IMR-90 (cell line): ENCODE results near the gene FOXD4L6. TPM values are rescaled to one million over a fixed set of nuclear protein-coding genes. Genes with fewer than 3 reads are reported as not detected.
"Not testable (repeated sequence)": the region's sequence is repeated elsewhere in the genome, so short reads cannot be mapped to it uniquely, and the experiment has no call there.

Source experiments
- ATAC-seq: fragments of 200-7000 bp; cut with Tn5 transposase; 2 replicates; pipeline ENCODE4 v1.9.1; 2020; ENCODE audit warnings: low read depth, mild to moderate bottlenecking, moderate library complexity
- BruUV-seq: library from RNA; stranded (reverse); fragments of 400-500 nt; replicated peaks from 2 replicates; lab custom pipeline; 2021; lab: Mats Ljungman, UMichigan
- CTCF ChIA-PET: fragments of 300-600 bp; formaldehyde crosslinking; extraction: SDS; loops from one replicate; lab custom pipeline; 2021; ENCODE audit warnings: antibody characterized with exemption; lab: Yijun Ruan, JAX
- POLR2A ChIA-PET: fragments of 300-600 bp; sonication (Branson Sonifier 250); formaldehyde crosslinking; loops from one replicate; lab custom pipeline; 2022; ENCODE audit warnings: antibody characterized with exemption; ENCODE audit not compliant: unreplicated experiment; lab: Charles Lee
- DNase-seq: peaks from one replicate; pipeline ENCODE4 v3.0.0; 2013
- H2AFZ ChIP-seq: replicated peaks from 2 replicates; pipeline ENCODE3; 2013; ENCODE audit warnings: low read length, mild to moderate bottlenecking; ENCODE audit not compliant: poor library complexity
- H2AK5ac ChIP-seq: 2 replicates; pipeline ENCODE4 v1.6.1; 2013; ENCODE audit warnings: low read depth, low read length, inconsistent platforms
- H2AK9ac ChIP-seq: replicated peaks from 2 replicates; pipeline ENCODE3; 2013; ENCODE audit warnings: mild to moderate bottlenecking, low read depth, low read length, moderate library complexity; ENCODE audit not compliant: poor library complexity
- H2BK120ac ChIP-seq: 2 replicates; pipeline ENCODE4 v1.6.1; 2013; ENCODE audit warnings: low read depth, low read length, inconsistent platforms
- H2BK15ac ChIP-seq: 3 replicates; pipeline ENCODE4 v1.6.1; 2013; ENCODE audit warnings: low read depth, low read length, inconsistent platforms
- H2BK20ac ChIP-seq: 2 replicates; pipeline ENCODE4 v1.6.1; 2013; ENCODE audit warnings: low read depth, mild to moderate bottlenecking, inconsistent platforms, low read length, moderate library complexity
- H2BK5ac ChIP-seq: 2 replicates; pipeline ENCODE4 v1.6.1; 2013; ENCODE audit warnings: mild to moderate bottlenecking, low read depth, low read length, inconsistent platforms; ENCODE audit not compliant: poor library complexity, severe bottlenecking
- H3K14ac ChIP-seq: replicated peaks from 2 replicates; pipeline ENCODE4 v1.6.1; 2013; ENCODE audit warnings: low read depth, low read length, inconsistent platforms
- H3K18ac ChIP-seq: 2 replicates; pipeline ENCODE4 v1.6.1; 2013; ENCODE audit warnings: low read depth, low read length, control low read depth
- H3K23ac ChIP-seq: 2 replicates; pipeline ENCODE4 v1.6.1; 2013; ENCODE audit warnings: low read depth, low read length, inconsistent platforms
- H3K27ac ChIP-seq: 2 replicates; pipeline ENCODE4 v1.5.1; 2013; ENCODE audit warnings: mild to moderate bottlenecking, control low read depth, low read length; ENCODE audit not compliant: insufficient read depth
- H3K27me3 ChIP-seq: 2 replicates; pipeline ENCODE4 v1.6.1; 2013; ENCODE audit warnings: low read length; ENCODE audit not compliant: control insufficient read depth, insufficient read depth
- H3K36me3 ChIP-seq: 2 replicates; pipeline ENCODE4 v1.6.1; 2013; ENCODE audit warnings: low read length, mixed read lengths; ENCODE audit not compliant: control insufficient read depth, insufficient read depth
- H3K4ac ChIP-seq: 2 replicates; pipeline ENCODE4 v1.6.1; 2013; ENCODE audit warnings: low read depth, low read length, inconsistent platforms
- H3K4me1 ChIP-seq: 2 replicates; pipeline ENCODE4 v1.6.1; 2013; ENCODE audit warnings: low read length, mixed read lengths; ENCODE audit not compliant: control insufficient read depth, insufficient read depth
- H3K4me2 ChIP-seq: 2 replicates; pipeline ENCODE4 v1.6.1; 2013; ENCODE audit warnings: low read depth, mild to moderate bottlenecking, control low read depth, low read length, moderate library complexity
- H3K4me3 ChIP-seq: 2 replicates; pipeline ENCODE4 v1.5.1; 2013; ENCODE audit warnings: low read depth, mild to moderate bottlenecking, control low read depth, low read length, moderate library complexity; ENCODE audit not compliant: insufficient read depth
- H3K56ac ChIP-seq: 2 replicates; pipeline ENCODE4 v1.6.1; 2013; ENCODE audit warnings: low read length, inconsistent platforms; ENCODE audit not compliant: insufficient read depth; ENCODE audit errors: extremely low read depth
- H3K79me1 ChIP-seq, 2 experiments: 2 replicates each; pipeline ENCODE4 v1.6.1; 2013; ENCODE audit warnings: low read length in 2 of 2, inconsistent platforms in 1 of 2, low read depth in 1 of 2
- H3K9ac ChIP-seq: 2 replicates; pipeline ENCODE4 v1.6.1; 2013; ENCODE audit warnings: low read depth, low read length, control low read depth
- H3K9me1 ChIP-seq: 2 replicates; pipeline ENCODE4 v1.6.1; 2013; ENCODE audit warnings: low read length, inconsistent platforms; ENCODE audit not compliant: insufficient read depth
- H3K9me3 ChIP-seq: 2 replicates; pipeline ENCODE4 v1.6.1; 2013; ENCODE audit warnings: low read length; ENCODE audit not compliant: control insufficient read depth, insufficient read depth
- H4K20me1 ChIP-seq: 2 replicates; pipeline ENCODE4 v1.6.1; 2013; ENCODE audit warnings: low read length, inconsistent platforms; ENCODE audit not compliant: insufficient read depth
- H4K5ac ChIP-seq: 2 replicates; pipeline ENCODE4 v1.6.1; 2013; ENCODE audit warnings: mild to moderate bottlenecking, low read depth, low read length, control low read depth
- H4K8ac ChIP-seq, 2 experiments: 2 replicates each; pipeline ENCODE4 v1.6.1; 2013; ENCODE audit warnings: low read depth in 2 of 2, low read length in 2 of 2, control low read depth in 1 of 2, inconsistent platforms in 1 of 2
- H4K91ac ChIP-seq: 2 replicates; pipeline ENCODE4 v1.6.1; 2013; ENCODE audit warnings: low read depth, low read length, inconsistent platforms; ENCODE audit not compliant: insufficient read depth
- WGBS, 2 experiments: methylation state at CpG; one replicate each; pipeline versions ENCODE4 v1.1.5 to v1.1.7; 2013; ENCODE audit warnings: missing lambda C conversion rate in 2 of 2; ENCODE audit not compliant: insufficient read length in 1 of 2; ENCODE audit errors: extremely low coverage in 2 of 2; 5-methylcytosine and 5-hydroxymethylcytosine counted together
- dilution Hi-C: fragments of 300-500 bp; cut with HindIII; formaldehyde crosslinking; loops from one replicate; pipeline ENCODE4 v1.14.3; 2018; ENCODE audit warnings: low sequenced_read_pairs; ENCODE audit not compliant: unreplicated experiment
- in situ Hi-C: fragments of 300-500 bp; cut with MboI; formaldehyde crosslinking; loops from 3 replicates; pipeline ENCODE4 v1.14.3; 2019; ENCODE audit warnings: low sequenced_read_pairs, inconsistent platforms, mixed read lengths
- intact Hi-C: fragments of 100-400 bp; cut with micrococcal nuclease; formaldehyde crosslinking; loops from 2 replicates; pipeline ENCODE4 v1.10.0; 2022
- polyA plus RNA-seq, 3 experiments: library from polyadenylated mRNA; depleted of rRNA; stranded (reverse); fragments of >200 nt; gene quantifications; 2 replicates each; pipeline ENCODE4 v1.2.3, GENCODE V29; 2012; ENCODE audit warnings: low replicate concordance in 1 of 3
- total RNA-seq: library from RNA; depleted of rRNA; stranded (reverse); fragments of >200 nt; gene quantifications from 2 replicates; pipeline ENCODE4 v1.2.3, GENCODE V29; 2012

Gene FOXD4L6
- total and polyA plus RNA-seq, 2 of the 4 experiments (the other 2 are of a cell fraction), result not detected

- H4K20me1 ChIP-seq, H3K14ac ChIP-seq, H3K4me1 ChIP-seq, H3K56ac ChIP-seq, dilution Hi-C loops, H3K9me1 ChIP-seq, BruUV-seq, ATAC-seq, H3K4me3 ChIP-seq, POLR2A ChIA-PET, H4K91ac ChIP-seq, DNase-seq, in situ Hi-C loops, H4K8ac ChIP-seq, H3K27me3 ChIP-seq, H3K36me3 ChIP-seq, H3K4me2 ChIP-seq, H3K9me3 ChIP-seq, H2BK5ac ChIP-seq, H3K18ac ChIP-seq, H3K79me1 ChIP-seq, H2AK5ac ChIP-seq, H2BK20ac ChIP-seq, H3K9ac ChIP-seq, H3K4ac ChIP-seq, H2AK9ac ChIP-seq, H2BK15ac ChIP-seq, H2BK120ac ChIP-seq, H3K27ac ChIP-seq, intact Hi-C loops, H3K23ac ChIP-seq, H4K5ac ChIP-seq, CTCF ChIA-PET, H2AFZ ChIP-seq: not testable (repeated sequence)
- WGBS, 2 experiments, result no CpG with 5 or more reads among the region's 3 CpGs
These were observed 42.3 kb downstream of the FOXD4L6 start for GRCh38 chr9:41086215-41086614.

- H3K4ac ChIP-seq, H2AK9ac ChIP-seq, H2AFZ ChIP-seq, H3K4me3 ChIP-seq, H4K5ac ChIP-seq, H3K4me2 ChIP-seq, H3K56ac ChIP-seq, ATAC-seq, H2BK5ac ChIP-seq, H3K14ac ChIP-seq, H4K91ac ChIP-seq, CTCF ChIA-PET, H3K4me1 ChIP-seq, H4K8ac ChIP-seq, H3K27ac ChIP-seq, H2BK120ac ChIP-seq, BruUV-seq, H2AK5ac ChIP-seq, H3K79me1 ChIP-seq, in situ Hi-C loops, H3K27me3 ChIP-seq, H3K9me1 ChIP-seq, H3K23ac ChIP-seq, H2BK20ac ChIP-seq, H4K20me1 ChIP-seq, DNase-seq, intact Hi-C loops, H3K36me3 ChIP-seq, H3K9ac ChIP-seq, H3K9me3 ChIP-seq, H2BK15ac ChIP-seq, dilution Hi-C loops, POLR2A ChIA-PET: not testable (repeated sequence)
- WGBS, 2 experiments, result no CpG with 5 or more reads among the region's 4 CpGs
- H3K18ac ChIP-seq, result peak overlapping the region; percentile 78; the same call in 1 of the 2 replicates
These were observed 46.1 kb downstream of the FOXD4L6 start for GRCh38 chr9:41082358-41082757.
